HG03520 (cell line): ENCODE results near the gene TTC23.
"Not testable (repeated sequence)": the region's sequence is repeated elsewhere in the genome, so short reads cannot be mapped to it uniquely, and the experiment has no call there.

Experiments
- ATAC-seq: cut with Tn5 transposase; IDR thresholded peaks from one replicate; pipeline ENCODE4 v1.9.1; 2021; ENCODE audit warnings: mild to moderate bottlenecking, moderate library complexity; ENCODE audit not compliant: unreplicated experiment

The TTC23 gene

GRCh38 chr15:99201408-99202175 lies 47.8 kb downstream of the TTC23 start:
- ATAC-seq, result no peak

- ATAC-seq, result no peak
These were observed 51.5 kb downstream of the TTC23 start for GRCh38 chr15:99197856-99198255.

- ATAC-seq, result not testable (repeated sequence)
These were observed 57.2 kb downstream of the TTC23 start for GRCh38 chr15:99192181-99192580.

GRCh38 chr15:99187936-99188335 lies 61.4 kb downstream of the TTC23 start:
- no peak for ATAC-seq

GRCh38 chr15:99185414-99186130 lies 63.8 kb downstream of the TTC23 start:
- ATAC-seq, result no peak

- no peak for ATAC-seq
These were observed 66.6 kb downstream of the TTC23 start for GRCh38 chr15:99182791-99183190.

GRCh38 chr15:99181545-99181971 lies 67.8 kb downstream of the TTC23 start:
- ATAC-seq, result no peak

GRCh38 chr15:99180964-99181306 lies 68.4 kb downstream of the TTC23 start:
- ATAC-seq, result no peak

- no peak for ATAC-seq
These were observed 69.1 kb downstream of the TTC23 start for GRCh38 chr15:99180086-99180963.

- no peak for ATAC-seq
These were observed 71.7 kb downstream of the TTC23 start for GRCh38 chr15:99177679-99178078.

- ATAC-seq, result no peak
These were observed 72.6 kb downstream of the TTC23 start for GRCh38 chr15:99176757-99177156.

- ATAC-seq, result no peak
These were observed 74.6 kb downstream of the TTC23 start for GRCh38 chr15:99174567-99175395.

GRCh38 chr15:99172989-99173388 lies 76.4 kb downstream of the TTC23 start:
- no peak for ATAC-seq

GRCh38 chr15:99172171-99172570 lies 77.2 kb downstream of the TTC23 start:
- ATAC-seq, result no peak

- ATAC-seq, result no peak
These were observed 78.8 kb downstream of the TTC23 start for GRCh38 chr15:99170476-99171065.

GRCh38 chr15:99169769-99170311 lies 79.5 kb downstream of the TTC23 start:
- no peak for ATAC-seq

- ATAC-seq, result no peak
These were observed 80.5 kb downstream of the TTC23 start for GRCh38 chr15:99168601-99169580.

- no peak for ATAC-seq
These were observed 81.7 kb downstream of the TTC23 start for GRCh38 chr15:99167640-99168039.

- no peak for ATAC-seq
These were observed 82.2 kb downstream of the TTC23 start for GRCh38 chr15:99167201-99167600.
